HL-60 (cell line): ENCODE measurements around the gene GRAMD4.

ENCODE experiments used
- DNase-seq, 2 experiments: peaks; one replicate each; pipeline ENCODE4 v3.0.0-alpha.2; 2010 to 2020; ENCODE audit warnings: low read depth in 1 of 2, low spot score in 1 of 2
- H3K27ac ChIP-seq: fragments of 250-450 bp; sonication (Bioruptor Pico); replicated peaks from 2 replicates; pipeline ENCODE4 v1.5.1; 2020; ENCODE audit warnings: mild to moderate bottlenecking, moderate library complexity
- H3K27me3 ChIP-seq: fragments of 250-450 bp; sonication (Bioruptor Pico); 2 replicates; pipeline ENCODE4 v1.5.1; 2021; ENCODE audit warnings: mild to moderate bottlenecking, moderate library complexity; ENCODE audit not compliant: insufficient read depth, poor library complexity, severe bottlenecking
- H3K4me3 ChIP-seq: replicated peaks from 2 replicates; pipeline ENCODE4 v1.5.1; 2011; ENCODE audit warnings: mild to moderate bottlenecking, control low read depth, low read length; ENCODE audit not compliant: insufficient read depth
- GABPA ChIP-seq: IDR thresholded peaks from 2 replicates; pipeline ENCODE4 v1.6.1; 2012; ENCODE audit warnings: low read depth
- POLR2AphosphoS5 ChIP-seq: IDR thresholded peaks from 2 replicates; pipeline ENCODE4 v1.6.1; 2012; ENCODE audit warnings: low read depth
- SPI1 ChIP-seq: IDR thresholded peaks from 2 replicates; pipeline ENCODE4 v1.6.1; 2012; ENCODE audit warnings: low read depth, mild to moderate bottlenecking, borderline replicate concordance
- TF ChIP-seq, protein P1 (sequence below): IDR thresholded peaks from one replicate; pipeline ENCODE4 v1.5.1; 2011; ENCODE audit warnings: low read length, control low read depth, inconsistent platforms; ENCODE audit not compliant: insufficient read depth
- TF ChIP-seq, protein P2 (sequence below): IDR thresholded peaks from 2 replicates; pipeline ENCODE4 v1.6.1; 2012; ENCODE audit warnings: low read depth; ENCODE audit not compliant: insufficient replicate concordance

The GRAMD4 gene

DNA sequence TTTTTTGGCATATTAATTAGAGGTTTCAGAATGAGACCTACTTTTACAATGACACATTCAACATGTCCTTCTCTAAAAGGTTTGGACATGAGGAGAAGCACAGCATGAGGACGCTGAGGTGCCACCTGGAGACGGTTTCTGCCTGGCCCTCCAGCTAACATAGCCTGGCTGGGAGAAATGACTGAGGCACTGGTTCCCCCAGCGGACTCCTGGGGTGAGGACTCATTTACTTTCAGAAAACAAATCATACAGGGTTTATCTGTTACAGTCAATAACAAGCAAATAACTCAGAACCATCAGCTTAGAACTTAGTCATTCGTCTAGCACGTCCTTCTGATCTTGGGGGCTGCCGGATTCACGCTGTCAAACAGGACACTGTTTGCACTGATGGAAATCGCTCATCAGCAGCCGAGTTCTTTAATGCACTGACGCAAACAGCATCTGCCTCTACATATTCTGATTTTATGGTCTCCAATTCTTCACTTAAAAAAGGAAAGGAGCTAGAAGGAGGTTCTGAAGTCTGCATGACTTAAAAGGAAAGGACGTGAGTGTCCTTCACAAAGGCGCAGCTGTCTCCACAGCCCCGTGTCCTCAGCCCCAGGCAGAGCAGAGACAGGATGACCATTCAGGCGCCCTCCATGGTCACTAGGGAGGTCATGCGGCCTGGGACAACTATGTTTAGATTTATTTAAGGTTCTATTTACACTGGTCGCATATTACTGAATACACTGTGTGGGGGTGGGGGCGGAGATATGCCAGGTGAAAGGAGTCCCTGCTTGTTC is 73.6 kb downstream of the GRAMD4 start:
- no peak for DNase-seq
- TF ChIP-seq SPI1 (no peak), GABPA (no peak), POLR2AphosphoS5 (no peak)
- TF ChIP-seq, protein P1, sequence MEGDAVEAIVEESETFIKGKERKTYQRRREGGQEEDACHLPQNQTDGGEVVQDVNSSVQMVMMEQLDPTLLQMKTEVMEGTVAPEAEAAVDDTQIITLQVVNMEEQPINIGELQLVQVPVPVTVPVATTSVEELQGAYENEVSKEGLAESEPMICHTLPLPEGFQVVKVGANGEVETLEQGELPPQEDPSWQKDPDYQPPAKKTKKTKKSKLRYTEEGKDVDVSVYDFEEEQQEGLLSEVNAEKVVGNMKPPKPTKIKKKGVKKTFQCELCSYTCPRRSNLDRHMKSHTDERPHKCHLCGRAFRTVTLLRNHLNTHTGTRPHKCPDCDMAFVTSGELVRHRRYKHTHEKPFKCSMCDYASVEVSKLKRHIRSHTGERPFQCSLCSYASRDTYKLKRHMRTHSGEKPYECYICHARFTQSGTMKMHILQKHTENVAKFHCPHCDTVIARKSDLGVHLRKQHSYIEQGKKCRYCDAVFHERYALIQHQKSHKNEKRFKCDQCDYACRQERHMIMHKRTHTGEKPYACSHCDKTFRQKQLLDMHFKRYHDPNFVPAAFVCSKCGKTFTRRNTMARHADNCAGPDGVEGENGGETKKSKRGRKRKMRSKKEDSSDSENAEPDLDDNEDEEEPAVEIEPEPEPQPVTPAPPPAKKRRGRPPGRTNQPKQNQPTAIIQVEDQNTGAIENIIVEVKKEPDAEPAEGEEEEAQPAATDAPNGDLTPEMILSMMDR, result no peak
- TF ChIP-seq, protein P2, sequence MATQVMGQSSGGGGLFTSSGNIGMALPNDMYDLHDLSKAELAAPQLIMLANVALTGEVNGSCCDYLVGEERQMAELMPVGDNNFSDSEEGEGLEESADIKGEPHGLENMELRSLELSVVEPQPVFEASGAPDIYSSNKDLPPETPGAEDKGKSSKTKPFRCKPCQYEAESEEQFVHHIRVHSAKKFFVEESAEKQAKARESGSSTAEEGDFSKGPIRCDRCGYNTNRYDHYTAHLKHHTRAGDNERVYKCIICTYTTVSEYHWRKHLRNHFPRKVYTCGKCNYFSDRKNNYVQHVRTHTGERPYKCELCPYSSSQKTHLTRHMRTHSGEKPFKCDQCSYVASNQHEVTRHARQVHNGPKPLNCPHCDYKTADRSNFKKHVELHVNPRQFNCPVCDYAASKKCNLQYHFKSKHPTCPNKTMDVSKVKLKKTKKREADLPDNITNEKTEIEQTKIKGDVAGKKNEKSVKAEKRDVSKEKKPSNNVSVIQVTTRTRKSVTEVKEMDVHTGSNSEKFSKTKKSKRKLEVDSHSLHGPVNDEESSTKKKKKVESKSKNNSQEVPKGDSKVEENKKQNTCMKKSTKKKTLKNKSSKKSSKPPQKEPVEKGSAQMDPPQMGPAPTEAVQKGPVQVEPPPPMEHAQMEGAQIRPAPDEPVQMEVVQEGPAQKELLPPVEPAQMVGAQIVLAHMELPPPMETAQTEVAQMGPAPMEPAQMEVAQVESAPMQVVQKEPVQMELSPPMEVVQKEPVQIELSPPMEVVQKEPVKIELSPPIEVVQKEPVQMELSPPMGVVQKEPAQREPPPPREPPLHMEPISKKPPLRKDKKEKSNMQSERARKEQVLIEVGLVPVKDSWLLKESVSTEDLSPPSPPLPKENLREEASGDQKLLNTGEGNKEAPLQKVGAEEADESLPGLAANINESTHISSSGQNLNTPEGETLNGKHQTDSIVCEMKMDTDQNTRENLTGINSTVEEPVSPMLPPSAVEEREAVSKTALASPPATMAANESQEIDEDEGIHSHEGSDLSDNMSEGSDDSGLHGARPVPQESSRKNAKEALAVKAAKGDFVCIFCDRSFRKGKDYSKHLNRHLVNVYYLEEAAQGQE, result no peak
- Histone ChIP-seq H3K27ac (no peak overlapping the region), H3K27me3 (no peaks in the 10 kb centered on the region), H3K4me3 (no peak overlapping the region)

DNA sequence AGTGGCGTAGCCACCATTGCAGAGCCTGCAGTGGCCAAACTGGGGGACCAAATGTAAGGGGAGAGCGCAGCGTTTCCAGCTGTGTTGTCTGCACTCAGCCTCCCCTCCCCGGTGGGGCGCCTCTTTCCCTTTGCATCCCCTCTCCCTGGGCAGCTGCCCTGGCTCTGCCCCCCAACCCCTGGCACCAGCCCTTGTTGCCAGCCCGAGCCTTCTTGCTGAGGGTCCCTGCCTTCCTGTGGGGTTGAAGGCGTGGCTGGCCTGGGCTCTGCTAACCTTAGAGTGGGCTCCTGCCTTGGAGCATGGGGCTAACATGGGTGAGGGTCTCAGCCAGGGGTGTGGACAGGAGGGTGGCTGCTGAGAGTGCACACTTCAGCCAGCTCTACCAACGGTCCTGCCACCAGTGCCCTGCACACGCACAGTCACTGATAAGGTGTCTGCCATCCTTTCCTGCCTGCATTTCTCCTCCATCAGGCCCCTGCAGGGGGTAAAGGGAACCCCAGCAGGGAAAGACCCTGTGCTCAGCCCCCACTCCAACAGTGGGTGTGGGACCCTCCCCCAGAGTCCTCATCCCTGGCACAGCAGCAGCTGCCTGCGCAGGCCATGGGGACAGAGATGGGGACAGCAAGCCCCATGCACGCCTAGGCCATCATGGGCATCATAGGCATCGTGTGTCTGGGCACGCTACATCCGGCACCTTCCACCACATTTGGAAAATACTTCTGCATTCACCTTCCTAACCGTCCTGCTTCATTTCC is 74.4 kb downstream of the GRAMD4 start:
- Histone ChIP-seq H3K27me3 (no peaks in the 10 kb centered on the region), H3K27ac (no peak overlapping the region), H3K4me3 (no peak overlapping the region)
- no peak for DNase-seq
- TF ChIP-seq GABPA, result no peak
- TF ChIP-seq, protein P1, result no peak
- TF ChIP-seq POLR2AphosphoS5, result no peak
- no peak for TF ChIP-seq SPI1
- TF ChIP-seq, protein P2, result no peak

DNA sequence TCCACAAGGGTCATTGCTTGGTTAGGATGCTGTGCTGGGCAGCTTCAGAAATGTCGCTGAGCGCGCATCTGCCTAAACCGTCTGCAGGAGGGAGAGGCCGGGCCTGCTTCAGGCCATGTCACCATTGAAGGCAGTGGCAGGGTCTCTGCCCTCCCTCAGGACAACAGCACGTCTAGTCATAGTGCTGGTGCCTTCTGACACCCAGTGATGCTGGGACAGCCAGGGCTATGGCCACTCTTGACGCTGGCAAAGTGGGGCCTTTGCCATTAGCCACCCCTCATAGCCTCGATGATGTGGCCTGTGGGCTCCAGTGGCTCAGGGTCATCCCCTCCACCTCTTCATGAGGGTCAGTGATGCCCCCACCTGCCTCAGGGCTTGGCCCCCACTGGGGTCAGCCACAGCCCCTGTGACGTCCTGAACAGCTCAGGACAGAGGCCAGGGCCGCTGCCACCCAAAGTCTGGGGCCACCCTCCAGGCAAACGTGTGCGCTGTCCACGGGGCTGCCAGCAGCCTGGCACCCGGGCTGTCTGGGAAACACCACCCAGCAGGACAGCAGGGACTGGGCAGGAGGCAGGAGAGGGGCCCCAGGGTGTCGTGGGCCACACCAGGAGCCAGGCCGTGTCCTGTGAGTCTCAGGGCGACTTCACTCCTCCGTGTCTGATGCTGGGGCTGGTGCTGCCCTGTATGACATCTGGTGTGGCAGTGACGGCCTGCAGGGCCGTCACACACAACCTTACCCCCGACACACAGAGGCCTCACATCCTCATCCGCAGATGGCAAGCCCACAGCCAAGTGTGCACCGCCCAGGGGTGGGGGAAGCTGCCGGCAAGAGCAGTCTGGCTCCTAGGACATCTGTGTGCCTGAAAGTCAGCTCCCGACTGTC is 75.4 kb downstream of the GRAMD4 start:
- no peak for TF ChIP-seq GABPA
- TF ChIP-seq, protein P2, result no peak
- no peak overlapping the region for H3K4me3 ChIP-seq
- H3K27me3 ChIP-seq, result no peaks in the 10 kb centered on the region
- no peak overlapping the region for H3K27ac ChIP-seq
- no peak for DNase-seq
